ENCODE data around the gene REPIN1.
A peak's percentile ranks its signal among the peaks of the same experiment; 100 is the strongest.

Gene REPIN1

GRCh38 chr7:150357270-150357669 is 11.4 kb upstream of the REPIN1 start:
- H3K9me3 ChIP-seq (ENCODE audit: insufficient read depth, low read length), result no peaks in the 10 kb centered on the region
- no peak overlapping the region for H3K27ac ChIP-seq (ENCODE audit: low read depth, low read length)
- H3K27me3 ChIP-seq (ENCODE audit: low read length), result 0 out of 2 replicates have a peak, but pooled peaks cover 3% of the 10 kb centered on the region
- H2AFZ ChIP-seq (ENCODE audit: low read depth, low read length, severe bottlenecking), result no peak overlapping the region
- no peaks in the 10 kb centered on the region for H3F3A ChIP-seq (ENCODE audit: insufficient read depth)
- TF ChIP-seq CTCF (IDR thresholded peaks at IDR 0.05; ENCODE audit: insufficient read depth, low read length, poor library complexity, severe bottlenecking), result no peak
- no peak for TF ChIP-seq EZH2phosphoT487 (conservative IDR thresholded peaks at IDR 0.05; ENCODE audit: low read length)
- no peaks in the 10 kb centered on the region for H3K9me2 ChIP-seq (replicated peaks; ENCODE audit: insufficient read depth, low read length)
- no peaks in the 10 kb centered on the region for H4K20me1 ChIP-seq (ENCODE audit: low read depth, low read length)
- H3K36me3 ChIP-seq (ENCODE audit: low read length), result no peaks in the 10 kb centered on the region
- H3K4me3 ChIP-seq (ENCODE audit: insufficient read depth, low read length, poor library complexity, severe bottlenecking), result no peak overlapping the region
- H3K9ac ChIP-seq (ENCODE audit: low read length), result no peak overlapping the region
- no peaks in the 10 kb centered on the region for H3K79me2 ChIP-seq (ENCODE audit: insufficient read depth, low read length)
- peak overlapping the region; percentile 6 for H3K4me2 ChIP-seq (ENCODE audit: low read depth, low read length, poor library complexity, severe bottlenecking)

GRCh38 chr7:150357771-150358427 is 10.7 kb upstream of the REPIN1 start:
- Histone ChIP-seq H3K79me2 (ENCODE audit: insufficient read depth, low read length) (no peaks in the 10 kb centered on the region), H3F3A (ENCODE audit: insufficient read depth) (no peaks in the 10 kb centered on the region), H2AFZ (ENCODE audit: low read depth, low read length, severe bottlenecking) (no peak overlapping the region), H3K9me3 (ENCODE audit: insufficient read depth, low read length) (no peaks in the 10 kb centered on the region), H3K9me2 (replicated peaks; ENCODE audit: insufficient read depth, low read length) (no peaks in the 10 kb centered on the region), H3K27me3 (ENCODE audit: low read length) (0 out of 2 replicates have a peak, but pooled peaks cover 3% of the 10 kb centered on the region), H3K4me2 (ENCODE audit: low read depth, low read length, poor library complexity, severe bottlenecking) (no peak overlapping the region), H3K36me3 (ENCODE audit: low read length) (no peaks in the 10 kb centered on the region), H3K27ac (ENCODE audit: low read depth, low read length) (no peak overlapping the region), H3K9ac (ENCODE audit: low read length) (no peak overlapping the region), H4K20me1 (ENCODE audit: low read depth, low read length) (no peaks in the 10 kb centered on the region), H3K4me3 (ENCODE audit: insufficient read depth, low read length, poor library complexity, severe bottlenecking) (no peak overlapping the region)
- TF ChIP-seq EZH2phosphoT487 (conservative IDR thresholded peaks at IDR 0.05; ENCODE audit: low read length), result no peak
- no peak for TF ChIP-seq CTCF (IDR thresholded peaks at IDR 0.05; ENCODE audit: insufficient read depth, low read length, poor library complexity, severe bottlenecking)

GRCh38 chr7:150358433-150358832 is 10.2 kb upstream of the REPIN1 start:
- Histone ChIP-seq H3K9me3 (ENCODE audit: insufficient read depth, low read length) (no peaks in the 10 kb centered on the region), H3K79me2 (ENCODE audit: insufficient read depth, low read length) (no peaks in the 10 kb centered on the region), H3K9ac (ENCODE audit: low read length) (no peak overlapping the region), H3F3A (ENCODE audit: insufficient read depth) (no peaks in the 10 kb centered on the region), H3K27me3 (ENCODE audit: low read length) (0 out of 2 replicates have a peak, but pooled peaks cover 3% of the 10 kb centered on the region), H4K20me1 (ENCODE audit: low read depth, low read length) (no peaks in the 10 kb centered on the region), H3K4me3 (ENCODE audit: insufficient read depth, low read length, poor library complexity, severe bottlenecking) (no peak overlapping the region), H3K9me2 (replicated peaks; ENCODE audit: insufficient read depth, low read length) (no peaks in the 10 kb centered on the region), H2AFZ (ENCODE audit: low read depth, low read length, severe bottlenecking) (no peak overlapping the region), H3K36me3 (ENCODE audit: low read length) (no peaks in the 10 kb centered on the region), H3K4me2 (ENCODE audit: low read depth, low read length, poor library complexity, severe bottlenecking) (no peak overlapping the region), H3K27ac (ENCODE audit: low read depth, low read length) (no peak overlapping the region)
- no peak for TF ChIP-seq EZH2phosphoT487 (conservative IDR thresholded peaks at IDR 0.05; ENCODE audit: low read length)
- no peak for TF ChIP-seq CTCF (IDR thresholded peaks at IDR 0.05; ENCODE audit: insufficient read depth, low read length, poor library complexity, severe bottlenecking)

All from SU-DHL-6 (cell line).